NCI-H187 (cell line): ENCODE results near the gene PAX2.

ENCODE experiments used
- DNase-seq, 2 experiments: peaks; one replicate each; lab custom pipeline; 2025; lab: John Stamatoyannopoulos, UW

The PAX2 gene

DNA sequence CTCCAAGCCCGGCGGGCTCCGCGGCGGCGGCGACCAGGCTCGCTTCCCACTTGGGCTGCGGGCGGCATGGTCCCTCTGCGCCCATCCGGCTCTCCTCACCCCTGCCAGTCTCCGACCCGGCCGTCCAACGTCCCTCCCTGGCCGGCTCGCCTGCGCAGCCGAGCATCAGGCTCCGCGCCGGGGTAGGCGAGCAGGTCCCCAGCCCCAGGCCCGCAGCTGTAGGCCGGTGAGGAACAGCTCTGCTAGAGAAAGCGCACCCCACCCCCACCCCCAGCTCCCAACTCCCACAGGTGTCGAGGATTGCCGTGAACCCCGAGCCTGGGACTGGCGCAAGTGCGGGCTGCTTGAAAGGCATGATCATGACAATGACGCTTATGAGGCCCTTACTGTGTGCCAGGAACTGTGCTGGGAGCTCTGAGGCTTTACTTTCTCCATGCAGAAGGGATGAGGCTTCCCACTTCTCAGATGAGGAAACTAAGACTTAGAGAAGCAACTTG lies 20.8 kb upstream of the PAX2 start:
- no peak for DNase-seq

DNA sequence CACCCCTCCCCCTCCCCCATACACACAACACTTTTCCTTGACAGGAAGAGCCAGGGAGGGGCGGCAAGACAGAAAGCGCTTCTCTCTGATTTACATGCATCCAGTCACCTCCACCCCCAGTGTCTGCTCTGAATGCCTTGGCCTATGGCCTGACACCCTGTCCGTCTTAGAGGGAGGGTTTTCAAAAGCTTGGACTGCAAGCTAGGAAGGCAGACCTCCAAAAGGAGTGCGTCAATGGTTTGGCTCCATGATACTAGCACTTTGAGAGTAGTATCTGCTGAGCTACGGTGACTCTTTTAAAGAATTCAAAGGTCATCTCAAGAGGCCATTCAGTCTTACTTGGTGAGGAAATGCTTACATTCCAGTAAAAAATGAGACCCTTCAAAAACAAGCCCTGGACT lies 20.3 kb upstream of the PAX2 start:
- no peak for DNase-seq

DNA sequence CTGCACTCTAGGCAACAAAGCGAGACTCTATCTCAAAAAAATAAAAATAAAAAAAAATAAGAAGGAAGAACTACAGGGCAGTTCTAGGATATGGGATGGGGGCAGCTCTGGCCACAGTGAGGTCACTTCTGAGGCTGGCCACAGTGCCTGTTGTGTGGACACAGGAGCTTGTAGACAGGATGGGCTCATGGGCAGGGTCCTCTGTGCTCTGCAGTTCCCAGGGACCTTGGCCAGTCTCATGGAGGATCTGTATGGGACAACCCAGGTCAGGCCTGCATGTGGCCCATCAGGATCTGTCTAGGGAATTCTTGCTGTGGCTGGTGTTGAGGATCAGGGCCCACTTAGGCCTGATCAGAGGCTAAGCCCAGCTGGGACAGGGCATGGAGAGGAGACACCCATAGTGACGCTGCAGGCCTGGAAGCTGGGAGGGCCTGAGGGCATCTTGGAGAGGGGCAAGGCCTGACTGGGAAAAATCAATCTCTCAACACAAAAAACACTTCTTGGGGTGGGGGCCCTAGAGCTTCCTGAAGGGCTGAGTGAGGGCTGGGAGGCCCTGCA lies 19.4 kb upstream of the PAX2 start:
- no peak for DNase-seq

DNA sequence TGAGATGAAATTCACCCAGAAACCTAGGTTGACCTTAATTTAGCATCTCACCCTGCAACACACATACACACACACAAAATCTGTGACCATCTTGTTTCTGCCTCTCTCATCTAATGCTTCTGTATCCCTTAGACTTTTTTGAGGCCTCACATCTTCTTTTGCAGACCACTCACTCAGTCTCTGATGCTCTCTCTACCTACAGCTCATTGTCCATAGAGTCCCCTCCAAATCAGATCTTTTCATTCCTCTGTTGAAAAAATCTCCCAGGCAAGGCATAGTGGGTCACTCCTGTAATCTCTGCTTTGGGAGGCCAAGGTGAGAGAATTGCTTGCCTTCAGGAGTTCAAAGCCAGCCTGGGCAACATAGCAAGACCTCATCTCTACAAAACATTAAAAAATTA lies 17.6 kb upstream of the PAX2 start:
- DNase-seq, result no peak

DNA sequence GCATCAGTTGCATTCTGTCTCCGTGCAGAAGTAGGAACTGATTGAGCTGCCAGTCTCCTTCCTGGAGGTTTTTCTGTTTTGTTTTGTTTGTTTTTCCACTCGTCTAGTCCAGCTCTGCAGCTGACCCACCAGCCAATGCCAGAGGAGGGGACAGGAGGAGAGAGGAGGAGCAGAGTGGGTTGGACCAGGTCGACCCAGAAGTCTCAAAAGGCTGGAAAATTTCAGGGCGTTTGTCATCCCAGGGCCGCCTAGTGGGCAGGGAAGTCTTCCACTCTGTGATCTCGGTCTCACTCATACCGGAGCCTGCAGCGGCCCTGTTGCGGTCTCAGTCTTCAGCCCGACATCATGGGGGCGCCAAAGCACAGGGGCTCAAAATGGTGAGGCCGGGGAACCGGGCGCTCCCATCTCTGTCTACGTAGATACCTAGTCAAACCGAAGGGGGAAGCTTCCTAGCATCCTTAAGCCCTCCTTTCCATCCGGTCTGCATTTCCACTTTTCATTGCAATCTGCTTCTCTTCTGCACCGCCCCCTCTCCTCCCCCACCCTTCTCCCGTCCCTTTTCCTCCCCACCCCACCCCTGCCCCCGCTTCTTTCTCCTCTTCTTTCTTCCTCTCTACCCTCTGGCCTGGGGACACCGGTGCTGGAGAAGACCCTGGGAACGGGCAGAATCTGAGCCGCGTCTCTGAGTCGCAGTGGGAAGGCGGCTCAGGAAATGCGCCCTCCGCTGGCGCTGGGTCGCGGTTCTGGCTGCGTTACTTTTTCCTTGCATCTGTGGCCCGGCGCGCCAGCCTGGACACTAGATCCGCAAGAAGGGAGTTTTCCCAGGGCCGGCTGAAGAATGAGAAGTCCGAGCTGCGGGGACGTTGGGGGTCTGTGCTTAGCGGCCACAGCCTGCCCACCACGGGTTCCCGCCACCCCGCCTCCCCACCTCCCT lies 16.2 kb upstream of the PAX2 start:
- DNase-seq, result no peak

DNA sequence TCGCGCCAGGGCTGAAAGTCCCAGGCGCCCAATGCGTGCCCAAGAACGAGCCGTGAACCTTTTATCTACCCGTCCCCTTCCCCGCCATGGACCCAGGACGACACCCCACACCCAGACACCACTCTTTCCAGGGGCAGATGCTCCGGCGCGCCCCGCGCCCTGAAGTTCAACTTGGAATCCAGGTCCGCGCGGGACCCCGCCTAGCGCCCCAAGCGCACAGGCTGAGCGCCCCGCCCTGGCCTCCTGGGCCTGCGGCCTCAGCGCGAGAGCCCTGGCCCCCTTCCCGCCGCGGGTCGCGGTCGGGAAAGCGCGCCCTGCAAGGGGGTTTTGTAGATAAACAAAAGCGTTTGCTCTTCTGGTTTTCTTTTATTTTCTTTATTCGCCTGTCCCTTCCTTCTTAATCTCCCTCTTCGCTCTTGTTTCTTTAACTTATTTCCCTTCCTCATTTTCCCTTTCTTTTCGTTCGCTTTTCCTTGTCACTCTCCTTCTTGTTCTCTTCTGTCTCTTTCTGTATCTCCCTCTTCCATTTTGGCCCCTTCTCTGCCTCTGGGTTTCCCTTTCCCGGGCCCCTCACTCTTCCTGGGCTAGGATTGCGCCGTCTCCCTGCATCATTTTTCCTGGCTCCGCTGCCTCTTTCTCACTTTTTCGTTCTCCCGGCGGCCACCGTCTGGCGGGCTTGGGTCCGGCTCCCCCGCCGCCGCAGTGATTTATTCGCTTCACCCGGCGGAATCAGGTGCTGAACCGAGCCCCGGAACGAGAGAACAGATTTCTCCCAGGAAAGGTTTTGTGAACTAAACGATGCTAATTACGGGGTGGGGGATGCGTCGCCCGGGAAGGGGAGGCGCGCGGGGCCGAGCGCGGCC lies 15.3 kb upstream of the PAX2 start:
- no peak for DNase-seq

DNA sequence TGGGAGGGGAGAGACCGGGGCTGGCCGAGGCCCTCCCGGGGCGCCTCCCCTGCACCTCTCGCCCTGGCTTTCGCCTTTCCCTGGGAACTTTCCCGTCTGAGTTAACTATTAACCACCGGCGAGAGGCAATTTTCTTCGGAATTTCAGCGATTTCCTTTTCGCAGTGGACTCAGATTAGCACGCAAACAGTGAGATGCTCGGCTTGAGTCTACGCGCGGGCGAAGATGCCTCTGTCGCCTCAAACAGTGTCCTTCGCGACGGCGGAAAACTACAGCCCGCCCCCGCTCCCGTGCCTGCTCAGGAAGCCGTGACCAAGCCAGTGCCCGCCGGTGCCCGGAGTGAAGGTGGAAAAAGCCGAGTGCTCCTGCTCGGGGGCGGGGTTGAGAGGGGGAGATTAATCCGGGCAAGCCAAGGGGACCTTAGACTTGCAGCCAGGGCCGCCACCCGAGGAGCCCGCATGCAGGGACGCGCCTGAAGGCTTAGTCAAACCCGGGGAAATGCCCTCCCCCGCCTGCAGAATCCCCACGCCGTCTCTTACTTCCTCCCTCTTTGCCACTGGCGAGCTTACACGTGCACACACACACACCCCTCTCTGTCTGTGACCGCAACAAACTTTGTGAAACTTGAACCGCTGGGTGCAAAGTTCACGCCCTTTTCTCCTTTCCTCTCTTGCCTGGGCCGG lies 14.5 kb upstream of the PAX2 start:
- DNase-seq, result no peak

DNA sequence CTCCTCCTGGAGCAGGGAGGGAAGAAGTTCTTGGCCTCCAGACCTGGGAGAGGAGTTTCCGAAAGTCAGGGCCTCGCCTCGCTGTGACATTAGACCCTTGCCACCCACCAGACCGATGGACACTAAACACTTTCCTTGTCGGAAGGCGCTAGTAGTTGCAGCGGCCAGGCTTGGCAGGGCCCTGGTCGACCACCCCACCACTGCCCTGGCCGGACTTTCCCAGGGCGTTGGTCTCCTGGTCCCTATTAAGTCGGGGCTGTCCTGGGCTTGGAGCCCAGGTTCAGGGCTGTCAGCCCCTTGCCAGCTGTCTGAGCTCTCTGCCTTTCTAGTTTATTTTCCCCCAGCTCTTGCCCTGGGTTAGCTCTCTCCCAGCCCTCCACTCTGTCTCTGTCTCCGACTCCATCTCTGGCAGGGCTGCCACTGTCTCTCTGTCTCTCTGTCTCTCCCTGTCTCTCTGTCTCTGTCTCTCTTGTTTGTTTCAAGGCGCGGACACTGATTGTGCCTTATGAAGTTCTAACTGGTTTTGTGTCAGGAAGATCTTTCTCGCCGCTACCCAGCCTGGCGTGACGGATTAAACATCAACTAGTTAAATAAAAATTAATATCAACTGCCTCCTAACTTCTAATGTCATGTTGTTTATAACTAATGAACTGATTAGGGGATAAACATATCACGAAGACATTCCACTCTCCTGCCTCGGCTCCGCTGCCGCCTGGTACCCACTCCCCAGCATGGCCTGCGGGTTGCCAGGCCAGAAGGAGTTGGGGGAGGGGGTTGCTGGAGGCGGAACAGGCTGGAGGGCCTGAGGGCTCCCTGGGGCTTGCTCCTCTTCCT lies 13.8 kb upstream of the PAX2 start:
- DNase-seq, result no peak

DNA sequence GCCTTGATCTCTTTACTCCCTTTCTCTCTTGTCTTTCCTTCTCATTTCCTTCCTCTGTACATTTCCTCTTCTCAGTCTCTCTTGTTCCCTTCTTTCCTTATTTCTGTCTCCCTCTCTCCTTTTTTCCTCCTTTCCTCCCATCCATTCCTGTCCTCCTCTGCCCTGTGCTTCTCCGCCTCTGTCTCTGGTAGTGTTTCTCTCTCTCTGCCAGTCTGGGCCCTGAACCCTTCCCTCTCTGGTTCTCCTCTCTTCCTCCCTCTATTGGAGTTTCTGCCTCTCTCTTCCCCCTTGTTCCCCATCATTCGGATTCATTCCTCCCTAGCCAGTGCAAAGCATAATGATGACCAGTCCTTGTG lies 13.2 kb upstream of the PAX2 start:
- DNase-seq, result no peak

DNA sequence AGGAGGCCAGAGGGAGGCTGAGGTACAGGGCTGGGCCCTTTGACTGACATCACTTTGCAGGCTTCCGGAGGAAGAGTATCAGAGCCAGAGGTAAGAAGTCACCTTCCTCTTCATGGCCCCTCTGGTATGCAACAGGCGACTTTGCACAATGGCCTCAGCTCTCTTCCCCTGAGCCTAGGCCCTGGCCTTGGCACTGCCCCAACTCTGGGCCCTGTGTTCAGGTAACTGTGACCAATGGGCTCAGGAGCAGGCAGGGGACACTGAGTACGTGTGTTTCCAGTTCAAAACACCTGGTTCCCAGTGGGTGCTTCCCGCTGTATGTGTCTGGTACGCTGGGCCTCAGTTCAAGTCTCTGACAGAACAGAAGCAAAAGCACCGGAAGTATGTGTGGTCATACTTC lies 12.1 kb upstream of the PAX2 start:
- DNase-seq, result no peak

DNA sequence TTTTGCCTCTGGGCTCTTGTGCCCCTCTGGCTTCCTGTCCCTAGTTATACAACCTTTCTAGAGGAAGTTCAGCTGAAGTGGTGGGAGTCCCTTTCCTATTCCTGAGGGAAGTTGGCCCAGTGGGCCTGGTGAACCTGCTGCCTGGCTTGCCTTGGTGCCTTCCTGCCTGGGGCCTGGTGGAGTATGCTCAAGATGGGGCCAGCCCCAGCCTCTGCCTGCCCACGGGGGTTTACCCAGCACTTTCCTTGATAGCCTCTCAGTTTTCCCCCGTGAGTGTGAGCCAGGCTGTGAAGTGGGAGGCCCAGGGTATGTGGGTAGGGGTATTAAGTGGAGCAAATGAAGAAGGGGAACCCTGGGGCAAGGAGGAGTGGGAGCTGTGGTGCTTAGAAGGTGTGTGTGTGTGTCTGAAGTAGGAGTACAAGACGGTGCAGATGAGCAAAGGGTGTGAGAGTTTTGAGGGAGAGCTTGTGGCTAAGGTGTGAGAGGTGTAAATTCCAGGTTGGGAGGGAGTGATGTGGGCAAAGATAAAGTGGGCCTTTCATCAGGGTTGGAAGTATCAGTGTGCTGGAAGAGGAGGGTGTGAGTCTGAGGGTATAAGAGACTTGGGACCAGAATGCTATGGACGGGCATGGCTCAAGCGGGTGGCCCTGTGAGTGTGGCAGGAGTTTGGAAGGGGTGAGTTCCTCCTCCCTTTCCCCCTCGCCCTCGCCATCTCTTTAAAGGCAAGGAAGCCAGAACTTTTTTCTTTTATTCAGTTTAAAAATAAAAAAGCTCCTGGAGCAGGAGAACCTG lies 10.9 kb upstream of the PAX2 start:
- no peak for DNase-seq

DNA sequence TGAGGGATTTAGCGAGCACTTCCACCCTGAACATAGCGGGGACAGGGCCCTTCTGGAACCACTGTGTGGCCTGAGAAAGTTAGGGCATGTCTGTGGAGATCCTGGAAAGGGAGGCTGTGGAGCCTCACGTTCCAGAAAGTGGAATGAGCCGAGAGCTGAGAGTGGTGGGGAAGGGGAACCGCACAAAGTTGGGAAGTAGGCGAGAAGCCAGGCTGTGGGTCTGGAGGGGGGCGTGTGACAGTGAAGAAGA lies 10.4 kb upstream of the PAX2 start:
- DNase-seq, result no peak

DNA sequence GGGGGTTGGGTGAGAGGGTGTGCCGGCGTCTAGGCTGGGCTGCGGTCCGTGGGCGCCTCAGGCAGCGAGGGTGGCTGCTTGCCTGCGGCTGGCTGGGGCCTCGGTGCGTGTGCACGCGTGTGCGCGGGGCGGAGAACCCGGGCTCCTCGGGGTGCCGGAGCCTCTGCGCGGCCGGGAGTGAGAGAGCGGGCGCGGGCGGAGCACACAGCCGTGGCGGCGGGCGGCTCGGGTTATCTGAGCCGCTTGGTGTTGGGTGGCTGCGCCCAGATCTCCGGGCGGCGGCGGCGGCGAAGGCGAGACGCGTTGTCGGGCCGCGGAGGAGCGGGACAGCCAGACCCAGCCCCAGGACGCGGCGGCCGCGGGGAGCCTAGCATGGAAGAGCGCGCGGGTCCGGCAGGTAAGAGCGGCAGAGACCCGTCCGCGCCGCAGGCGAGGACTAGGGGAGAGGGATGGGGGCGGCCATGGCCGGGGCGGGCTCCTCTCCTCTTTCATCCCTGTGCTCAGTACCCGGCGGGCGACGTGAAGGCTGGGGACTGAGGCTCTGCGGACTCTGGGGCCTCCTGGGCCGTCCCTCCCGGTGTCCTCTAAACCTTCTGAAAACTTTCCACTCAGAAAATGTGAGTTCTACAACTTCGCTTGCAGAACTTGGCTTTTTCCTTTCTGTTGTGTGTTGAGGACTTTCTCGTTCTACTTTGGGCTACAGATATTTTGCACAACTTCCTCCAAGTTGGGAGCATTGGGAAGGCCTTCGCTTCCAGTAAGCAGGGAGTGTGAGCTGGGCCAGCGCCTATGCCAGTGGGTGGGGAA lies 9.8 kb upstream of the PAX2 start:
- no peak for DNase-seq

DNA sequence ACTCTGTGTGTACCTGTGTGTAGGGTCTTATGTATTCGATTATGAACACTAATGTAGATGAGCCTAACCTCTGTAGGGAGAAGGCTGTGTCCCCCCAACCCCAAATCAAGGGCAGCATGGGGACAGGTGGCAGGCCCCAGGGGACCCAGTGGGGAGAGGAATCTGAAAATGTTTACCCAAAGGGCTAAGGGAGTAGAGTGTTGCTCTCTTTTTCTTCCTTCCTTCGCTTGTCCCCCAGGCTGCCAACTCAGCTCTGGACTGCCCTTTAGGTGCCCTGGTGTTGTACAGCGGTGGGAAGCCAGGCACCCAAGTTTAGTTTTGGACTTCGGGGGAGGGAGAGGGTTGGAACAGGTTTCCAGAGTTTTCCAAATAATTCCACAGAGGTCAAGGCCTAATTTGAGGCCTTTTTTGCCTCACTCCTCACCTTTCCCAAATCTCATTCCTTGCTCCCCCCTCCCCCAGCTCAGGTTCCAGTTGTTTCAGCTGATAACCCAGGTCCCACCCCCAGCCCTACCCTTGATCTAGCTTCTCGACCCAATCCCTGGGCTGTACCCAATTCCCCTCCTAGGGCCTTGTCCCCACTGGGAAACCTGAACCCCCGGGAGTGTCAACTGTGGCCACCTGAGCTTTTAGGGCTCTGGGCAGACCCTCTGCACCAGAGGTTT lies 9.1 kb upstream of the PAX2 start:
- no peak for DNase-seq

DNA sequence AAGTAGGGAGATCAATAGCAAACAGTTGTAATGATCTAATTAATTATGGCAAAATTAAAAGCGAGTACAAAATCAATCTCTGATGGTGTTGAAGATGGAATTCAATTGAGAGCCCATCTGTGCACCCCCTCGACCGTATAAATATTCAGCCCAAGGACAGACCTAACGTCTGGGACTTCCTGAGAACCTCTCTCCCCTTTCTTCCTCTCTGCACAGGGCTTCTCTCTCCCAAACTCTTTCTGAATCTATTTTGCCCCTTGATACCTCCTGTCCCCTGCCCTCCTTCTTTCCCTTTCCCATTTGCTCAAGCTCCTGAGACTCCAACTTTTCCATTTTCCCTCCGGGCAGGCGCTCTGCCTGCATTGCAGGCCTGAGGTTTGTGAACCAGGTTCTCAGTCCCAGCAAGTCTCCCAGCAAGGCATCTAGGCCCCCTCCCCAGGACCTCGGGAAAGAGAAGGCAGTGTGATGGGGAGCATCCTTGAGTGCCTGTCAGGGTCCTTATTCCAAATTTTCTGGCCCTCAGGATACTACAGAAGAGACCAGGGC lies 8.5 kb upstream of the PAX2 start:
- no peak for DNase-seq

DNA sequence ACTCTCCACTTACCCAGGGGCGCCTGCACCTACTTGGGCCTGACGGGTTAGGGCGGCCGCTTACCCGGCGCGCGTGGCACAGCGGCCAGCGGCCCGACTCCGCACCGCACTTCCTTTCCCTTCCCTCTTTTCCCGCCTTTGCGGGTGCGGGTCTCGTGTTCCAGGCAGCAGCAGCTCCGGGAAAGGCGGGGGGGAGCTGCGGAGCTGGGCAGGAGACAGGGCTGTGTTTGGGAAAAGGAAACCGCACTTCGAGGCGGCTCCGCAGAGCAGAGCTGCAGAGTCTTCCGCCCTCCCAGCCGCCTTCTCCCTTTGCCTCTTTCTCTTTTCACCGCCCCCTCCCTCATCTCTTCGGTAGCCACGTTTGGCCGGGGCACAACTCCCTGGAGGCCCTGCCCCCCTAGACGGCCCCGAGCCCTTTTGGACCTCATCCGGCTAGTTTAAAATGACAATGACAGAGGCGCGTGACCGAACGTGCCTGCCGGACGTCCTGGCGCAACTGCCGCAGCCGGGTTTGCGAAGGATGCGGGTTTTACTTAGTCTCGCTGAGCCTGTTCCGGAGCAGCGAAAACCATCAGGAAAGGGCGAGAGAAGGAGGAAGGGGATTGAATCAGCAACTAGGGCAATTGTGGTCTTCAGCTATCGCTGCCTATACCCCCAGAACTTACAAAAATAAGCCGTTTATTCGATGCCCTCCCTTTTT lies 7.9 kb upstream of the PAX2 start:
- no peak for DNase-seq

DNA sequence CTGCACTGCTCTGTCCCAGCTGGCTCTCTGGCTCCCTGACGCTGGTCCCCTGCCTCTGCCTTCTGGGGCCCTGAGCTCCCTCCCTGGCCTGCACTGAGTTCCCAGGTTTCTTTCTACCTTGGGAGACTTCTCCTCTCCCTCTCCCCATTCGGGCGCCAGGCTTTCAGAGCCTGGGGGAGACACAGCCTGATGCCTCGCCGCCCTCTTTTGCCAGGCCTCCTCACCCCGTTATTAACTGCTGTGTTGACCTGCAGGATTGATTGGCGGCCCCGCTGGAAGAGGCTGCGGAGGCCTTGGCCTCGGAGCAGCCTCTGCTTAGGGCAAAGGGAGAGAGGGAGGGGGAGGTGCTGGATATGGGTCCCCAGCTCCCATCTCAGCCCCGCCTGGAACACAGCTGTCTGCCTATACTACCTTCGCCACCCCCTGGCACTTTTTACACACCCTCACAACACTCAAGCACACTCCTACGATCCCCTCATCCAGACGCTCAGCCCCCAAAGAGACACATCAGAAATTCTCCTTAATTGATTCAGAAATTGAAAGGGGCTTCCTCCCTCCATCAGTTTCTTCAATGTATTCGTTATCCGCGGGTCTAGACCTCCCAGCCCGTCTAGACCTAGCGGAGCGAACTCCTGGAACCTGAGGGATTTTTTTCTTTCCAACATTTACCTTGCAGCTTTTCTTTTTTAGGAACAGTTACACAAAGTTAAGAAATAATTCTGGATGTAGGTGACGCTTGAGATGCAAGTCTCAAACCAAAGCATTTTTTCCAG lies 7.1 kb upstream of the PAX2 start:
- no peak for DNase-seq
